Measurements from ENCODE around the gene UGT1A1.

UGT1A1 gene

DNA sequence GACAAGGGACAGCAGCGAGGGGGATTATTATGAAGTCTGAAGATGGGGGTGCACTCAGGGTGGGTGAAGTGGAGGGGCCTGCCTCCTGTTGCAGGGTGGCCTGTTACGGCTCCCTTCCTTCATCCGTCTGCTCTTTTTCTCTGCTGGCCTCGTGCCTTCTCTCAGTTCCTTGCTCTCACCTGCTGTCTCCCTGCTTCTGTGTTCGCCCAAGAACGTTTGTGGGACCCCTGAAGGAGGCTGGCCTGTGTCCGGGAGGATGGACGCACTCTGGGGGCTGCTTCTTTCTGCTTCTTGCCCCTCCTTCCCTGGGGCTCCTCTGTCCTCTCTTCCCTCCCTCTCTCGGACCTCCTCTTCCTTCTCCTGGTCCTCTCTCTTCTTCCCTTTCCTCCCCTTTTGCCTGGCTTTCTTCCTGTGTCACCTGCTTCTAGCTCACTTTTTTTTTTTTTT is 31.8 kb downstream of the UGT1A1 start:
- Histone ChIP-seq H3K4me2 (ENCODE audit: low read length) (no peak overlapping the region), H3K36me3 (ENCODE audit: control insufficient read depth, low read length) (no peaks in the 10 kb centered on the region), H3K4me1 (ENCODE audit: control insufficient read depth, low read length) (peaks cover 5% of the 10 kb centered on the region; the same call in 1 of the 2 replicates), H3K4me3 (ENCODE audit: low read length) (no peak overlapping the region), H3K79me2 (ENCODE audit: control insufficient read depth, low read length) (no peaks in the 10 kb centered on the region), H3K9me3 (ENCODE audit: control insufficient read depth, insufficient read depth, low read length) (no peaks in the 10 kb centered on the region), H4K20me1 (ENCODE audit: control insufficient read depth, insufficient read depth, low read depth, low read length) (no peaks in the 10 kb centered on the region), H3K27me3 (ENCODE audit: control insufficient read depth, low read length) (no peaks in the 10 kb centered on the region), H3K27ac (ENCODE audit: low read depth, low read length) (no peak overlapping the region), H3K9me2 (replicated peaks; ENCODE audit: control insufficient read depth, low read length) (no peaks in the 10 kb centered on the region), H3F3A (ENCODE audit: control insufficient read depth, insufficient read depth) (no peaks in the 10 kb centered on the region)
- TF ChIP-seq, protein P1, sequence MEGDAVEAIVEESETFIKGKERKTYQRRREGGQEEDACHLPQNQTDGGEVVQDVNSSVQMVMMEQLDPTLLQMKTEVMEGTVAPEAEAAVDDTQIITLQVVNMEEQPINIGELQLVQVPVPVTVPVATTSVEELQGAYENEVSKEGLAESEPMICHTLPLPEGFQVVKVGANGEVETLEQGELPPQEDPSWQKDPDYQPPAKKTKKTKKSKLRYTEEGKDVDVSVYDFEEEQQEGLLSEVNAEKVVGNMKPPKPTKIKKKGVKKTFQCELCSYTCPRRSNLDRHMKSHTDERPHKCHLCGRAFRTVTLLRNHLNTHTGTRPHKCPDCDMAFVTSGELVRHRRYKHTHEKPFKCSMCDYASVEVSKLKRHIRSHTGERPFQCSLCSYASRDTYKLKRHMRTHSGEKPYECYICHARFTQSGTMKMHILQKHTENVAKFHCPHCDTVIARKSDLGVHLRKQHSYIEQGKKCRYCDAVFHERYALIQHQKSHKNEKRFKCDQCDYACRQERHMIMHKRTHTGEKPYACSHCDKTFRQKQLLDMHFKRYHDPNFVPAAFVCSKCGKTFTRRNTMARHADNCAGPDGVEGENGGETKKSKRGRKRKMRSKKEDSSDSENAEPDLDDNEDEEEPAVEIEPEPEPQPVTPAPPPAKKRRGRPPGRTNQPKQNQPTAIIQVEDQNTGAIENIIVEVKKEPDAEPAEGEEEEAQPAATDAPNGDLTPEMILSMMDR (IDR thresholded peaks at IDR 0.05; ENCODE audit: low read depth, low read length, poor library complexity, severe bottlenecking), result no peak
- no peak for TF ChIP-seq EZH2phosphoT487 (IDR thresholded peaks at IDR 0.05; ENCODE audit: borderline replicate concordance, low read length)

- no peaks in the 10 kb centered on the region for H3K9me3 ChIP-seq (ENCODE audit: control insufficient read depth, insufficient read depth, low read length)
- no peak overlapping the region for H3K4me2 ChIP-seq (ENCODE audit: low read length)
Observed at GRCh38 chr2:233792720-233793119, 32.6 kb downstream of the UGT1A1 start.

DNA sequence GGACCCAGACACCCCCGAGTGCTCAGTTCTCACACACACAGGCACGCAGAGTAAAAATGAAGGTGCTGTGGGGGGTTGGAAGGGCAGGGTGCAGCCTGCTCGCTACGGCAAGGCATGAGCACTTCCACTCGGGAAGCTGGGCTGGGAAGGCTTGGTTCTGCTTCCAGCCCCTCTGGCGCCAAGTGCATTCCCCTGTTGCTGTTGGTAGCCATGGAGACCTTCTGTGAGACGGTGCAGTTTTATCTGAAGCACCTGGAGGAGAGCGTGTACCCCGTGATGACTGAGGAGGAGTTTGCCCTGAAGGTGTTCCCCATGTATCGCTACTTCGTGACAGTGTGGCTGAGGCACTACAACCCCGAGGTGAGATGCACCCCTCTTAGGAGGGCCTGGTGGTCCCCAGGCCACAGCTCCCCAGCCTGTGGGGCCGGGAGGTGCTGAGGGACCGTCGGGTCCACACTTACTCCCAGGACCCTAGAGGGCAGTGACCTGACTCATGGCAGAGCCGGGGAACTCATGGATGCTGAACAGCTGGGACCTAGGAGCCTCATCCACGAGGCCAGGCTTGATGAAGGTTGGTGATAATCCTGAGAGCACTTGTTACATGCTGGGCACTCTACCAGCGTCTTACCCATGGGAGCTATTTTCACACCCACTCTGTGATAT is 33.5 kb downstream of the UGT1A1 start:
- Histone ChIP-seq H3K9me3 (ENCODE audit: control insufficient read depth, insufficient read depth, low read length) (no peaks in the 10 kb centered on the region), H3K4me1 (ENCODE audit: control insufficient read depth, low read length) (peaks cover 5% of the 10 kb centered on the region; the same call in 1 of the 2 replicates), H3K36me3 (ENCODE audit: control insufficient read depth, low read length) (no peaks in the 10 kb centered on the region), H3K4me2 (ENCODE audit: low read length) (no peak overlapping the region), H3K9me2 (replicated peaks; ENCODE audit: control insufficient read depth, low read length) (no peaks in the 10 kb centered on the region), H3K27ac (ENCODE audit: low read depth, low read length) (no peak overlapping the region), H3K4me3 (ENCODE audit: low read length) (no peak overlapping the region), H4K20me1 (ENCODE audit: control insufficient read depth, insufficient read depth, low read depth, low read length) (no peaks in the 10 kb centered on the region), H3K79me2 (ENCODE audit: control insufficient read depth, low read length) (no peaks in the 10 kb centered on the region), H3F3A (ENCODE audit: control insufficient read depth, insufficient read depth) (no peaks in the 10 kb centered on the region), H3K27me3 (ENCODE audit: control insufficient read depth, low read length) (no peaks in the 10 kb centered on the region)
- TF ChIP-seq, protein P1 (IDR thresholded peaks at IDR 0.05; ENCODE audit: low read depth, low read length, poor library complexity, severe bottlenecking), result no peak
- no peak for TF ChIP-seq EZH2phosphoT487 (IDR thresholded peaks at IDR 0.05; ENCODE audit: borderline replicate concordance, low read length)

More at GRCh38 chr2:233792720-233793119, 32.6 kb downstream of the UGT1A1 start:
- Histone ChIP-seq H3K4me3 (ENCODE audit: low read length) (no peak overlapping the region), H3K4me1 (ENCODE audit: control insufficient read depth, low read length) (peaks cover 5% of the 10 kb centered on the region; the same call in 1 of the 2 replicates), H3K36me3 (ENCODE audit: control insufficient read depth, low read length) (no peaks in the 10 kb centered on the region), H3K9me2 (replicated peaks; ENCODE audit: control insufficient read depth, low read length) (no peaks in the 10 kb centered on the region), H3K27me3 (ENCODE audit: control insufficient read depth, low read length) (no peaks in the 10 kb centered on the region), H3K79me2 (ENCODE audit: control insufficient read depth, low read length) (no peaks in the 10 kb centered on the region), H3K27ac (ENCODE audit: low read depth, low read length) (no peak overlapping the region), H3F3A (ENCODE audit: control insufficient read depth, insufficient read depth) (no peaks in the 10 kb centered on the region), H4K20me1 (ENCODE audit: control insufficient read depth, insufficient read depth, low read depth, low read length) (no peaks in the 10 kb centered on the region)
- TF ChIP-seq, protein P1 (IDR thresholded peaks at IDR 0.05; ENCODE audit: low read depth, low read length, poor library complexity, severe bottlenecking), result no peak
- no peak for TF ChIP-seq EZH2phosphoT487 (IDR thresholded peaks at IDR 0.05; ENCODE audit: borderline replicate concordance, low read length)

Data from DOHH2 (cell line).